HG03103 (cell line): Measurements from ENCODE around the gene OSTC.
"Not testable (repeated sequence)": the region's sequence is repeated elsewhere in the genome, so short reads cannot be mapped to it uniquely, and the experiment has no call there.

Experiments
- ATAC-seq: cut with Tn5 transposase; IDR thresholded peaks from one replicate; pipeline ENCODE4 v1.9.1; 2021; ENCODE audit warnings: low read depth; ENCODE audit not compliant: unreplicated experiment

Gene OSTC

DNA sequence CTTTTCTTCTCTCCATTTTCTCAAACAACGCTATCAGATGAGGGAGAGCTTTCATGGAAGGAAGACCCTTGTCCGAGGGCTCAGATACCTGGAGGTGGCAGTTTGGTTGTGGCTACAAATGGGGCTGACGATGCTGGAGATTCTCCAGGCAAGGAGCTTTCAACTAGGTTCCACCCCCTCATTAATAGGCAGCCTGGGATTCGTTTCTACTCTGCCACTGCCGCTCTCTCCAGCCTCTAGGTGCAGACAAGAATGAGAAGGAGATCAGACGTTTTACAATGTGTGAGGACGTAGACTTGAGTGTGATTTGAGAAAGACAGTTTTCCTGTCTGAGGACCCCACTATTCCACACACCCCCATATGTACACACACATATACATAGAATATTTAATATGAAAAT is 59.3 kb downstream of the OSTC start:
- no peak for ATAC-seq

DNA sequence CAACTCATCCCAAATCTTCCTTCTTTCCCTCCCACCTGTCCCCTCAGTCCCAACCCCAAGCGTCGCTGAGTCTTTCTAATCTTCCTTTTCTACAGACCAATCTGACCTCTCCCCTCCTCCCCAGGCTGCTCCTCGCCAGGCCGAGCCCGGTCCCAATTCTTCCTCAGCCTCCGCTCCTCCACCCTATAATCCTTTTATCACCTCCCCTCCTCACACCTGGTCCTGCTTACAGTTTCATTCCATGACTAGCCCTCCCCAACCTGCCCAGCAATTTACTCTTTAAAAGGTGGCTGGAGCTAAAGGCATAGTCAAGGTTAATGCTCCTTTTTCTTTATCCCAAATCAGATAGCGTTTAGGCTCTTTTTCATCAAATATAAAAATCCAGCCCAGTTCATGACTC is 60.2 kb downstream of the OSTC start:
- not testable (repeated sequence) for ATAC-seq

- no peak for ATAC-seq
These were observed 64.5 kb downstream of the OSTC start for GRCh38 chr4:108714880-108715279.

DNA sequence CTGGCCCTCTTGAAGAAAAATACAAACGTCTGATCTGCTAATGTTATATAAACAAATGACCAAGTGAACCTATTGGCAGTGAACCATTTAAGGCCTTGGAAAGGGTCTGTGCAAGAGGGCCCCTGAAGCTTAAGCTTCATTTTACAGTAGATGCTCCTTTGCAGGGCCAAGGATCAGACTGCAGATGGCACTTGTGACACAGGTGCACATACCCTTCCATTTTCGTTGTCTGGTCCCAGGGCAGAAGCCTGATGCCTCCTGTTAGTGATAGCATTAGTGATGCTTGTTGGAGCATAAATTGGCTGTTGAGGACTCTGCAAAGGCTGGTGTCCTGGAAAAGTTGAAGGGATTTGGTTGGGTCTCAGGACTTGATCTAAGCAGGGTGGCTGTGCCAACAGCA is 65.9 kb downstream of the OSTC start:
- ATAC-seq = no peak

- no peak for ATAC-seq
These were observed 67.0 kb downstream of the OSTC start for GRCh38 chr4:108717386-108717785.
